Measurements from ENCODE around the gene MAJIN. TPM values are rescaled to one million over a fixed set of nuclear protein-coding genes. Genes with fewer than 3 reads are reported as not detected.

Gene MAJIN
- total RNA-seq, 1 experiment from 2014 or later = not detected

GRCh38 chr11:64896448-64897022 lies 75.4 kb downstream of the MAJIN start:
- intact Hi-C loops (cut with micrococcal nuclease) = no loop called here
- H3K27ac Mint-ChIP-seq (ENCODE audit: low read depth, unreplicated experiment) = no peak overlapping the region
- peaks cover 6% of the 10 kb centered on the region for H3K4me1 Mint-ChIP-seq (ENCODE audit: insufficient read depth, unreplicated experiment)
- H3K9me3 Mint-ChIP-seq (ENCODE audit: unreplicated experiment) = no peaks in the 10 kb centered on the region
- H3K4me3 Mint-ChIP-seq (ENCODE audit: unreplicated experiment) = no peak overlapping the region
- ChIA-PET POLR2A (interaction anchor here (0.6 kb wide), 1 partner anchor 144 kb away, joined by 3 read pairs; no protein-coding TSS in a partner anchor), CTCF (interaction anchor here (0.6 to 7.1 kb wide), 5 partner anchors 12 to 139 kb away, joined by 3 to 93 read pairs (median 4); no protein-coding TSS in a partner anchor)
- BruUV-seq (replicated peaks) = no TSS peak
- peaks cover 29% of the 10 kb centered on the region for H3K36me3 Mint-ChIP-seq (ENCODE audit: insufficient read depth, unreplicated experiment)
- H3K27me3 Mint-ChIP-seq (ENCODE audit: insufficient read depth, unreplicated experiment) = no peaks in the 10 kb centered on the region
- no peak for TF ChIP-seq CTCF (IDR thresholded peaks at IDR 0.05; ENCODE audit: unreplicated experiment)
- no peak for DNase-seq (ENCODE audit: unreplicated experiment)

GRCh38 chr11:64894812-64895452 lies 77.0 kb downstream of the MAJIN start:
- H3K9me3 Mint-ChIP-seq (ENCODE audit: unreplicated experiment) = no peaks in the 10 kb centered on the region
- no peak for TF ChIP-seq CTCF (IDR thresholded peaks at IDR 0.05; ENCODE audit: unreplicated experiment)
- H3K4me3 Mint-ChIP-seq (ENCODE audit: unreplicated experiment) = no peak overlapping the region
- H3K4me1 Mint-ChIP-seq (ENCODE audit: insufficient read depth, unreplicated experiment) = peaks cover 1% of the 10 kb centered on the region
- DNase-seq (ENCODE audit: unreplicated experiment) = no peak
- no TSS peak for BruUV-seq (replicated peaks)
- H3K36me3 Mint-ChIP-seq (ENCODE audit: insufficient read depth, unreplicated experiment) = peaks cover 16% of the 10 kb centered on the region
- CTCF ChIA-PET = interaction anchor here (0.6 to 7.1 kb wide), 18 partner anchors 10 to 373 kb away, joined by 3 to 93 read pairs (median 4); partner anchors contain the start of genes ARL2 and ATG2A
- intact Hi-C loops (cut with micrococcal nuclease) = loop anchor here (1.0 to 2.0 kb wide), 2 partner anchors 48 to 108 kb away; no protein-coding TSS in a partner anchor
- H3K27me3 Mint-ChIP-seq (ENCODE audit: insufficient read depth, unreplicated experiment) = no peaks in the 10 kb centered on the region
- POLR2A ChIA-PET = interaction anchor here (1.1 kb wide), 1 partner anchor 52 kb away, joined by 3 read pairs; no protein-coding TSS in a partner anchor
- H3K27ac Mint-ChIP-seq (ENCODE audit: low read depth, unreplicated experiment) = no peak overlapping the region

- intact Hi-C loops (cut with micrococcal nuclease) = loop anchor here (1.0 to 2.0 kb wide), 2 partner anchors 47 to 107 kb away; no protein-coding TSS in a partner anchor
- CTCF ChIA-PET = interaction anchor here (0.6 to 7.1 kb wide), 27 partner anchors 8 to 1707 kb away, joined by 3 to 93 read pairs (median 4); partner anchors contain the start of genes ATG2A and CDC42BPG
- POLR2A ChIA-PET = interaction anchor here (0.7 to 1.1 kb wide), 3 partner anchors 17 to 593 kb away, joined by 3 read pairs; no protein-coding TSS in a partner anchor
- Mint-ChIP-seq H3K9me3 (ENCODE audit: unreplicated experiment) (no peaks in the 10 kb centered on the region), H3K36me3 (ENCODE audit: insufficient read depth, unreplicated experiment) (peaks cover 9% of the 10 kb centered on the region), H3K4me1 (ENCODE audit: insufficient read depth, unreplicated experiment) (no peaks in the 10 kb centered on the region), H3K4me3 (ENCODE audit: unreplicated experiment) (no peak overlapping the region), H3K27ac (ENCODE audit: low read depth, unreplicated experiment) (no peak overlapping the region), H3K27me3 (ENCODE audit: insufficient read depth, unreplicated experiment) (no peaks in the 10 kb centered on the region)
- no TSS peak for BruUV-seq (replicated peaks)
- peak; percentile 79 for DNase-seq (ENCODE audit: unreplicated experiment)
- peak; percentile 91 for TF ChIP-seq CTCF (IDR thresholded peaks at IDR 0.05; ENCODE audit: unreplicated experiment)
Observed at GRCh38 chr11:64894070-64894811, 77.7 kb downstream of the MAJIN start.

All from MCF 10A (cell line).